OCI-LY7 (cell line): ENCODE results near the gene DNAJC24. TPM values are rescaled to one million over a fixed set of nuclear protein-coding genes. Genes with fewer than 3 reads are reported as not detected.

Source experiments
- BruUV-seq: library from RNA; stranded (reverse); fragments of 400-500 nt; replicated peaks from 2 replicates; lab custom pipeline; 2021; lab: Mats Ljungman, UMichigan
- CTCF ChIA-PET: fragments of 300-600 bp; sonication (Branson Sonifier 250); formaldehyde crosslinking; loops from one replicate; lab custom pipeline; 2022; ENCODE audit warnings: antibody characterized with exemption; ENCODE audit not compliant: unreplicated experiment; lab: Charles Lee
- POLR2A ChIA-PET: fragments of 300-600 bp; sonication (Branson Sonifier 250); formaldehyde crosslinking; loops from one replicate; lab custom pipeline; 2022; ENCODE audit warnings: antibody characterized with exemption; lab: Charles Lee
- DNase-seq: peaks from one replicate; pipeline ENCODE4 v3.0.0-alpha.2; 2015; ENCODE audit warnings: low spot score
- H2AFZ ChIP-seq: fragments of 200-600 bp; sonication (generic), shearing (Covaris generic); 2 replicates; pipeline ENCODE4 v1.6.1; 2014; ENCODE audit warnings: mild to moderate bottlenecking, antibody characterized with exemption, low read length, moderate library complexity
- H3K27ac ChIP-seq: fragments of 200-600 bp; sonication (generic); 2 replicates; pipeline ENCODE4 v1.5.1; 2014; ENCODE audit warnings: mixed run types, low read depth, mild to moderate bottlenecking, moderate library complexity, low read length, inconsistent platforms; ENCODE audit not compliant: poor library complexity, severe bottlenecking
- H3K36me3 ChIP-seq: fragments of 200-600 bp; sonication (generic); 2 replicates; pipeline ENCODE4 v1.6.1; 2014; ENCODE audit warnings: mild to moderate bottlenecking, antibody characterized with exemption, low read length, moderate library complexity, mixed read lengths; ENCODE audit not compliant: insufficient read depth
- H3K4me1 ChIP-seq: fragments of 200-600 bp; sonication (generic); 2 replicates; pipeline ENCODE4 v1.5.1; 2014; ENCODE audit warnings: mild to moderate bottlenecking, low read length; ENCODE audit not compliant: insufficient read depth, poor library complexity, severe bottlenecking
- H3K4me2 ChIP-seq: fragments of 200-600 bp; sonication (generic); 2 replicates; pipeline ENCODE4 v1.6.1; 2014; ENCODE audit warnings: mild to moderate bottlenecking, low read length
- H3K4me3 ChIP-seq: fragments of 200-600 bp; sonication (generic); 2 replicates; pipeline ENCODE4 v1.5.1; 2014; ENCODE audit warnings: mild to moderate bottlenecking, low read depth, low read length; ENCODE audit not compliant: poor library complexity, severe bottlenecking
- H3K79me2 ChIP-seq: fragments of 200-600 bp; sonication (generic); 2 replicates; pipeline ENCODE4 v1.6.1; 2016; ENCODE audit warnings: low read depth, mild to moderate bottlenecking, low read length, moderate library complexity, mixed read lengths; ENCODE audit not compliant: insufficient read depth
- H3K9me2 ChIP-seq: fragments of 200-600 bp; sonication (generic); 2 replicates; pipeline ENCODE4 v1.6.1; 2016; ENCODE audit warnings: mild to moderate bottlenecking, low read length, mixed read lengths; ENCODE audit not compliant: insufficient read depth
- H3K9me3 ChIP-seq: fragments of 200-600 bp; sonication (generic); 2 replicates; pipeline ENCODE4 v1.6.1; 2014; ENCODE audit warnings: mild to moderate bottlenecking, mixed run types, low read length, mixed read lengths
- H4K20me1 ChIP-seq: fragments of 200-600 bp; sonication (generic); 2 replicates; pipeline ENCODE4 v1.6.1; 2014; ENCODE audit warnings: mild to moderate bottlenecking, antibody characterized with exemption, low read length, moderate library complexity, mixed read lengths; ENCODE audit not compliant: insufficient read depth
- CTCF ChIP-seq: fragments of 200-600 bp; sonication (generic); conservative IDR thresholded peaks from 2 replicates; pipeline ENCODE4 v1.5.1; 2014; ENCODE audit warnings: mild to moderate bottlenecking, antibody characterized with exemption, low read length, moderate library complexity, mixed read lengths
- EZH2phosphoT487 ChIP-seq: fragments of 200-600 bp; sonication (generic); IDR thresholded peaks from 2 replicates; pipeline ENCODE4 v1.6.1; 2018; ENCODE audit warnings: low read depth, borderline replicate concordance, mild to moderate bottlenecking, mixed run types, antibody characterized with exemption, low read length, moderate library complexity, mixed read lengths
- intact Hi-C: fragments of 100-400 bp; cut with micrococcal nuclease; formaldehyde crosslinking; loops from one replicate; pipeline ENCODE4 v1.10.0; 2022; ENCODE audit not compliant: unreplicated experiment
- total RNA-seq, 2 experiments: library from RNA; depleted of rRNA in 1 of 2; stranded (reverse); fragments of >200 nt in 1 of 2; shearing (Covaris generic) in 1 of 2; gene quantifications; 2 replicates each; pipeline ENCODE4 v1.2.3, GENCODE V29; 2014 to 2022

The DNAJC24 gene
- total RNA-seq, 2 experiments from 2014 or later = 11.6 to 16.3 TPM

- no peak for TF ChIP-seq CTCF
- TF ChIP-seq EZH2phosphoT487 = no peak
- Histone ChIP-seq H3K9me2 (no peaks in the 10 kb centered on the region), H3K36me3 (no peaks in the 10 kb centered on the region), H2AFZ (no peak overlapping the region), H3K4me2 (no peak overlapping the region), H3K9me3 (no peaks in the 10 kb centered on the region), H4K20me1 (no peaks in the 10 kb centered on the region), H3K79me2 (no peaks in the 10 kb centered on the region), H3K4me3 (no peak overlapping the region), H3K27ac (no peak overlapping the region), H3K4me1 (no peaks in the 10 kb centered on the region)
- no peak for DNase-seq
- POLR2A ChIA-PET = no interaction called here
- intact Hi-C loops = no loop called here
- CTCF ChIA-PET = no interaction called here
- no TSS peak for BruUV-seq
Measured at GRCh38 chr11:31421820-31422219, 52.2 kb downstream of the DNAJC24 start.

GRCh38 chr11:31422703-31423102 lies 53.0 kb downstream of the DNAJC24 start:
- no peak overlapping the region for H2AFZ ChIP-seq
- intact Hi-C loops = no loop called here
- H3K4me2 ChIP-seq = no peak overlapping the region
- H3K79me2 ChIP-seq = no peaks in the 10 kb centered on the region
- POLR2A ChIA-PET = no interaction called here
- no peaks in the 10 kb centered on the region for H4K20me1 ChIP-seq
- H3K4me1 ChIP-seq = no peaks in the 10 kb centered on the region
- H3K9me3 ChIP-seq = no peaks in the 10 kb centered on the region
- no peaks in the 10 kb centered on the region for H3K36me3 ChIP-seq
- TF ChIP-seq EZH2phosphoT487 (no peak), CTCF (no peak)
- CTCF ChIA-PET = no interaction called here
- no peaks in the 10 kb centered on the region for H3K9me2 ChIP-seq
- no peak for DNase-seq
- no peak overlapping the region for H3K4me3 ChIP-seq
- H3K27ac ChIP-seq = no peak overlapping the region
- no TSS peak for BruUV-seq

- intact Hi-C loops = no loop called here
- Histone ChIP-seq H3K36me3 (no peaks in the 10 kb centered on the region), H3K9me3 (no peaks in the 10 kb centered on the region), H3K9me2 (no peaks in the 10 kb centered on the region), H4K20me1 (no peaks in the 10 kb centered on the region), H3K27ac (no peak overlapping the region), H3K79me2 (no peaks in the 10 kb centered on the region), H2AFZ (no peak overlapping the region), H3K4me3 (no peak overlapping the region), H3K4me2 (no peak overlapping the region), H3K4me1 (no peaks in the 10 kb centered on the region)
- POLR2A ChIA-PET = interaction anchor here (1.2 kb wide), 1 partner anchor 10 kb away, joined by 4 read pairs; no protein-coding TSS in a partner anchor
- DNase-seq = no peak
- no peak for TF ChIP-seq CTCF
- TF ChIP-seq EZH2phosphoT487 = no peak
- BruUV-seq = no TSS peak
- CTCF ChIA-PET = no interaction called here
Measured at GRCh38 chr11:31424652-31425051, 55.0 kb downstream of the DNAJC24 start.
